CMK (cell line): Measurements from ENCODE around the gene EVA1C.
"Not testable (repeated sequence)": the region's sequence is repeated elsewhere in the genome, so short reads cannot be mapped to it uniquely, and the experiment has no call there.

ENCODE experiments used
- DNase-seq: peaks from one replicate; pipeline ENCODE4 v3.0.0-alpha.2; 2010; ENCODE audit warnings: low read depth

The EVA1C gene

GRCh38 chr21:32424674-32425073, 12.2 kb downstream of the EVA1C start:
- DNase-seq, result no peak

GRCh38 chr21:32425628-32426027, 13.1 kb downstream of the EVA1C start:
- no peak for DNase-seq

- DNase-seq, result no peak
Measured at GRCh38 chr21:32426066-32426465, 13.6 kb downstream of the EVA1C start.

- no peak for DNase-seq
Measured at GRCh38 chr21:32426592-32427051, 14.1 kb downstream of the EVA1C start.

GRCh38 chr21:32427958-32428623, 15.6 kb downstream of the EVA1C start:
- DNase-seq, result no peak

GRCh38 chr21:32432982-32433660, 20.6 kb downstream of the EVA1C start:
- not testable (repeated sequence) for DNase-seq

GRCh38 chr21:32437729-32438128, 25.2 kb downstream of the EVA1C start:
- DNase-seq, result peak; percentile 89

- DNase-seq, result no peak
Measured at GRCh38 chr21:32442566-32443318, 30.2 kb downstream of the EVA1C start.

GRCh38 chr21:32445101-32445500, 32.6 kb downstream of the EVA1C start:
- no peak for DNase-seq

GRCh38 chr21:32446440-32446839, 33.9 kb downstream of the EVA1C start:
- DNase-seq, result not testable (repeated sequence)

GRCh38 chr21:32447224-32447623, 34.7 kb downstream of the EVA1C start:
- no peak for DNase-seq

GRCh38 chr21:32448803-32449594, 36.5 kb downstream of the EVA1C start:
- DNase-seq, result no peak

- DNase-seq, result not testable (repeated sequence)
Measured at GRCh38 chr21:32450881-32451701, 38.6 kb downstream of the EVA1C start.

- DNase-seq, result not testable (repeated sequence)
Measured at GRCh38 chr21:32452191-32452590, 39.7 kb downstream of the EVA1C start.

- DNase-seq, result no peak
Measured at GRCh38 chr21:32452641-32453040, 40.1 kb downstream of the EVA1C start.

GRCh38 chr21:32455548-32455947, 43.0 kb downstream of the EVA1C start:
- DNase-seq, result no peak

- no peak for DNase-seq
Measured at GRCh38 chr21:32456497-32456918, 44.0 kb downstream of the EVA1C start.

GRCh38 chr21:32457360-32457840, 44.9 kb downstream of the EVA1C start:
- DNase-seq, result no peak

- no peak for DNase-seq
Measured at GRCh38 chr21:32457962-32458361, 45.5 kb downstream of the EVA1C start.

- no peak for DNase-seq
Measured at GRCh38 chr21:32459972-32460371, 47.5 kb downstream of the EVA1C start.

GRCh38 chr21:32461503-32461902, 49.0 kb downstream of the EVA1C start:
- DNase-seq, result no peak
